IMR-90 (cell line): ENCODE data around the gene PTPRU. TPM values are rescaled to one million over a fixed set of nuclear protein-coding genes. Genes with fewer than 3 reads are reported as not detected.

ENCODE experiments used
- ATAC-seq: fragments of 200-7000 bp; cut with Tn5 transposase; 2 replicates; pipeline ENCODE4 v1.9.1; 2020; ENCODE audit warnings: low read depth, mild to moderate bottlenecking, moderate library complexity
- BruUV-seq: library from RNA; stranded (reverse); fragments of 400-500 nt; replicated peaks from 2 replicates; lab custom pipeline; 2021; lab: Mats Ljungman, UMichigan
- CTCF ChIA-PET: fragments of 300-600 bp; formaldehyde crosslinking; extraction: SDS; loops from one replicate; lab custom pipeline; 2021; ENCODE audit warnings: antibody characterized with exemption; lab: Yijun Ruan, JAX
- POLR2A ChIA-PET: fragments of 300-600 bp; sonication (Branson Sonifier 250); formaldehyde crosslinking; loops from one replicate; lab custom pipeline; 2022; ENCODE audit warnings: antibody characterized with exemption; ENCODE audit not compliant: unreplicated experiment; lab: Charles Lee
- DNase-seq: peaks from one replicate; pipeline ENCODE4 v3.0.0; 2013
- H2AFZ ChIP-seq: replicated peaks from 2 replicates; pipeline ENCODE3; 2013; ENCODE audit warnings: low read length, mild to moderate bottlenecking; ENCODE audit not compliant: poor library complexity
- H2AK5ac ChIP-seq: 2 replicates; pipeline ENCODE4 v1.6.1; 2013; ENCODE audit warnings: low read depth, low read length, inconsistent platforms
- H2AK9ac ChIP-seq: replicated peaks from 2 replicates; pipeline ENCODE3; 2013; ENCODE audit warnings: mild to moderate bottlenecking, low read depth, low read length, moderate library complexity; ENCODE audit not compliant: poor library complexity
- H2BK120ac ChIP-seq: 2 replicates; pipeline ENCODE4 v1.6.1; 2013; ENCODE audit warnings: low read depth, low read length, inconsistent platforms
- H2BK15ac ChIP-seq: 3 replicates; pipeline ENCODE4 v1.6.1; 2013; ENCODE audit warnings: low read depth, low read length, inconsistent platforms
- H2BK20ac ChIP-seq: 2 replicates; pipeline ENCODE4 v1.6.1; 2013; ENCODE audit warnings: low read depth, mild to moderate bottlenecking, inconsistent platforms, low read length, moderate library complexity
- H2BK5ac ChIP-seq: 2 replicates; pipeline ENCODE4 v1.6.1; 2013; ENCODE audit warnings: mild to moderate bottlenecking, low read depth, low read length, inconsistent platforms; ENCODE audit not compliant: poor library complexity, severe bottlenecking
- H3K14ac ChIP-seq: replicated peaks from 2 replicates; pipeline ENCODE4 v1.6.1; 2013; ENCODE audit warnings: low read depth, low read length, inconsistent platforms
- H3K18ac ChIP-seq: 2 replicates; pipeline ENCODE4 v1.6.1; 2013; ENCODE audit warnings: low read depth, low read length, control low read depth
- H3K23ac ChIP-seq: 2 replicates; pipeline ENCODE4 v1.6.1; 2013; ENCODE audit warnings: low read depth, low read length, inconsistent platforms
- H3K27ac ChIP-seq: 2 replicates; pipeline ENCODE4 v1.5.1; 2013; ENCODE audit warnings: mild to moderate bottlenecking, control low read depth, low read length; ENCODE audit not compliant: insufficient read depth
- H3K27me3 ChIP-seq: 2 replicates; pipeline ENCODE4 v1.6.1; 2013; ENCODE audit warnings: low read length; ENCODE audit not compliant: control insufficient read depth, insufficient read depth
- H3K36me3 ChIP-seq: 2 replicates; pipeline ENCODE4 v1.6.1; 2013; ENCODE audit warnings: low read length, mixed read lengths; ENCODE audit not compliant: control insufficient read depth, insufficient read depth
- H3K4ac ChIP-seq: 2 replicates; pipeline ENCODE4 v1.6.1; 2013; ENCODE audit warnings: low read depth, low read length, inconsistent platforms
- H3K4me1 ChIP-seq: 2 replicates; pipeline ENCODE4 v1.6.1; 2013; ENCODE audit warnings: low read length, mixed read lengths; ENCODE audit not compliant: control insufficient read depth, insufficient read depth
- H3K4me2 ChIP-seq: 2 replicates; pipeline ENCODE4 v1.6.1; 2013; ENCODE audit warnings: low read depth, mild to moderate bottlenecking, control low read depth, low read length, moderate library complexity
- H3K4me3 ChIP-seq: 2 replicates; pipeline ENCODE4 v1.5.1; 2013; ENCODE audit warnings: low read depth, mild to moderate bottlenecking, control low read depth, low read length, moderate library complexity; ENCODE audit not compliant: insufficient read depth
- H3K56ac ChIP-seq: 2 replicates; pipeline ENCODE4 v1.6.1; 2013; ENCODE audit warnings: low read length, inconsistent platforms; ENCODE audit not compliant: insufficient read depth; ENCODE audit errors: extremely low read depth
- H3K79me1 ChIP-seq, 2 experiments: 2 replicates each; pipeline ENCODE4 v1.6.1; 2013; ENCODE audit warnings: low read length in 2 of 2, inconsistent platforms in 1 of 2, low read depth in 1 of 2
- H3K9ac ChIP-seq: 2 replicates; pipeline ENCODE4 v1.6.1; 2013; ENCODE audit warnings: low read depth, low read length, control low read depth
- H3K9me1 ChIP-seq: 2 replicates; pipeline ENCODE4 v1.6.1; 2013; ENCODE audit warnings: low read length, inconsistent platforms; ENCODE audit not compliant: insufficient read depth
- H3K9me3 ChIP-seq: 2 replicates; pipeline ENCODE4 v1.6.1; 2013; ENCODE audit warnings: low read length; ENCODE audit not compliant: control insufficient read depth, insufficient read depth
- H4K20me1 ChIP-seq: 2 replicates; pipeline ENCODE4 v1.6.1; 2013; ENCODE audit warnings: low read length, inconsistent platforms; ENCODE audit not compliant: insufficient read depth
- H4K5ac ChIP-seq: 2 replicates; pipeline ENCODE4 v1.6.1; 2013; ENCODE audit warnings: mild to moderate bottlenecking, low read depth, low read length, control low read depth
- H4K8ac ChIP-seq, 2 experiments: 2 replicates each; pipeline ENCODE4 v1.6.1; 2013; ENCODE audit warnings: low read depth in 2 of 2, low read length in 2 of 2, control low read depth in 1 of 2, inconsistent platforms in 1 of 2
- H4K91ac ChIP-seq: 2 replicates; pipeline ENCODE4 v1.6.1; 2013; ENCODE audit warnings: low read depth, low read length, inconsistent platforms; ENCODE audit not compliant: insufficient read depth
- BHLHE40 ChIP-seq: fragments of 150-350 bp; IDR thresholded peaks from 2 replicates; pipeline ENCODE4 v1.6.1; 2016; ENCODE audit warnings: mild to moderate bottlenecking, low read depth, low read length
- CHD1 ChIP-seq: IDR thresholded peaks from 2 replicates; pipeline ENCODE4 v1.6.1; 2012; ENCODE audit warnings: low read depth, low read length, improper control_type of control experiment
- CTCF ChIP-seq: conservative IDR thresholded peaks from 2 replicates; pipeline ENCODE4 v1.5.1; 2012; ENCODE audit warnings: mild to moderate bottlenecking, low read depth, low read length, improper control_type of control experiment
- ELK1 ChIP-seq: fragments of 150-350 bp; IDR thresholded peaks from 2 replicates; pipeline ENCODE4 v1.6.1; 2016; ENCODE audit warnings: low read depth, mild to moderate bottlenecking, low read length, moderate library complexity, borderline replicate concordance
- FOS ChIP-seq: fragments of 150-350 bp; IDR thresholded peaks from 2 replicates; pipeline ENCODE4 v1.6.1; 2016; ENCODE audit warnings: low read depth, low read length
- MAFK ChIP-seq: IDR thresholded peaks from 2 replicates; pipeline ENCODE4 v1.6.1; 2012; ENCODE audit warnings: low read depth, low read length, improper control_type of control experiment
- MXI1 ChIP-seq: IDR thresholded peaks from 2 replicates; pipeline ENCODE4 v1.6.1; 2012; ENCODE audit warnings: low read depth, mild to moderate bottlenecking, low read length, moderate library complexity, borderline replicate concordance
- NFE2L2 ChIP-seq: fragments of 150-350 bp; IDR thresholded peaks from 2 replicates; pipeline ENCODE4 v1.6.1; 2016; ENCODE audit warnings: low read depth, mild to moderate bottlenecking, low read length
- POLR2A ChIP-seq: IDR thresholded peaks from 2 replicates; pipeline ENCODE4 v1.6.1; 2012; ENCODE audit warnings: mild to moderate bottlenecking, low read depth, low read length
- RAD21 ChIP-seq: IDR thresholded peaks from 2 replicates; pipeline ENCODE4 v1.6.1; 2012; ENCODE audit warnings: low read length, improper control_type of control experiment
- RCOR1 ChIP-seq: IDR thresholded peaks from 2 replicates; pipeline ENCODE4 v1.6.1; 2012; ENCODE audit warnings: mild to moderate bottlenecking, low read length, improper control_type of control experiment; ENCODE audit not compliant: insufficient replicate concordance
- RFX5 ChIP-seq: IDR thresholded peaks from 2 replicates; pipeline ENCODE4 v1.8.0; 2012; ENCODE audit warnings: low read depth, mild to moderate bottlenecking, low read length, moderate library complexity
- SMC3 ChIP-seq: fragments of 150-350 bp; IDR thresholded peaks from 2 replicates; pipeline ENCODE4 v1.6.1; 2016; ENCODE audit warnings: low read depth, mild to moderate bottlenecking, antibody characterized with exemption, low read length, moderate library complexity
- USF2 ChIP-seq: fragments of 150-350 bp; IDR thresholded peaks from 2 replicates; pipeline ENCODE4 v1.6.1; 2017; ENCODE audit warnings: mild to moderate bottlenecking, antibody characterized with exemption, low read length, low read depth
- WGBS, 2 experiments: methylation state at CpG; one replicate each; pipeline versions ENCODE4 v1.1.5 to v1.1.7; 2013; ENCODE audit warnings: missing lambda C conversion rate in 2 of 2; ENCODE audit not compliant: insufficient read length in 1 of 2; ENCODE audit errors: extremely low coverage in 2 of 2; 5-methylcytosine and 5-hydroxymethylcytosine counted together
- dilution Hi-C: fragments of 300-500 bp; cut with HindIII; formaldehyde crosslinking; loops from one replicate; pipeline ENCODE4 v1.14.3; 2018; ENCODE audit warnings: low sequenced_read_pairs; ENCODE audit not compliant: unreplicated experiment
- in situ Hi-C: fragments of 300-500 bp; cut with MboI; formaldehyde crosslinking; loops from 3 replicates; pipeline ENCODE4 v1.14.3; 2019; ENCODE audit warnings: low sequenced_read_pairs, inconsistent platforms, mixed read lengths
- intact Hi-C: fragments of 100-400 bp; cut with micrococcal nuclease; formaldehyde crosslinking; loops from 2 replicates; pipeline ENCODE4 v1.10.0; 2022
- polyA plus RNA-seq, 3 experiments: library from polyadenylated mRNA; depleted of rRNA; stranded (reverse); fragments of >200 nt; gene quantifications; 2 replicates each; pipeline ENCODE4 v1.2.3, GENCODE V29; 2012; ENCODE audit warnings: low replicate concordance in 1 of 3
- total RNA-seq: library from RNA; depleted of rRNA; stranded (reverse); fragments of >200 nt; gene quantifications from 2 replicates; pipeline ENCODE4 v1.2.3, GENCODE V29; 2012

The PTPRU gene
- total and polyA plus RNA-seq, 2 of the 4 experiments (the other 2 are of a cell fraction): 7.0 to 10.7 TPM

GRCh38 chr1:29324771-29325351 is 88.5 kb downstream of the PTPRU start:
- Histone ChIP-seq H3K9ac (no peak overlapping the region), H2BK20ac (no peak overlapping the region), H3K79me1 (no peaks in the 10 kb centered on the region), H3K4ac (no peak overlapping the region), H2AFZ (no peak overlapping the region), H3K14ac (no peak overlapping the region), H2BK5ac (no peak overlapping the region), H3K4me1 (no peaks in the 10 kb centered on the region), H3K36me3 (peaks cover 3% of the 10 kb centered on the region; the same call in 1 of the 2 replicates), H3K27ac (no peak overlapping the region), H3K4me2 (no peak overlapping the region), H4K8ac (no peak overlapping the region), H3K9me3 (no peaks in the 10 kb centered on the region), H4K5ac (no peak overlapping the region), H2BK120ac (no peak overlapping the region), H4K20me1 (no peaks in the 10 kb centered on the region), H3K27me3 (no peaks in the 10 kb centered on the region), H3K9me1 (no peaks in the 10 kb centered on the region), H2BK15ac (no peak overlapping the region), H4K91ac (no peak overlapping the region), H3K56ac (no peak overlapping the region), H3K23ac (no peak overlapping the region), H2AK9ac (no peak overlapping the region), H2AK5ac (no peak overlapping the region), H3K18ac (no peak overlapping the region), H3K4me3 (no peak overlapping the region)
- BruUV-seq: no TSS peak
- TF ChIP-seq POLR2A: no peak
- TF ChIP-seq CTCF: no peak
- TF ChIP-seq NFE2L2: no peak
- no peak for TF ChIP-seq USF2
- no peak for TF ChIP-seq BHLHE40
- no peak for TF ChIP-seq MAFK
- no peak for TF ChIP-seq CHD1
- no peak for TF ChIP-seq ELK1
- no peak for TF ChIP-seq RCOR1
- no peak for TF ChIP-seq SMC3
- no peak for TF ChIP-seq MXI1
- TF ChIP-seq RFX5: no peak
- TF ChIP-seq FOS: no peak
- no peak for TF ChIP-seq RAD21
- 10% methylated on average over 2 of the region's 19 CpGs; no CpG with 5 or more reads in 1 of the 2 experiments for WGBS, 2 experiments
- no peak for DNase-seq
- intact Hi-C loops (no loop called here), in situ Hi-C loops (no loop called here), dilution Hi-C loops (no loop called here)
- no peak for ATAC-seq
- ChIA-PET POLR2A (no interaction called here), CTCF (no interaction called here)
